Neural progenitor cell (in vitro differentiated cells): ENCODE measurements around the gene GAS1.

Experiments
- CTCF ChIP-seq: fragments of 200-600 bp; sonication (generic); IDR thresholded peaks from 2 replicates; pipeline ENCODE4 v1.5.1; 2017; ENCODE audit warnings: antibody characterized with exemption, mild to moderate bottlenecking
- EZH2 ChIP-seq: fragments of 200-600 bp; sonication (generic); IDR thresholded peaks from 2 replicates; pipeline ENCODE4 v1.6.1; 2017; ENCODE audit warnings: antibody characterized with exemption, mild to moderate bottlenecking, moderate library complexity

DNA sequence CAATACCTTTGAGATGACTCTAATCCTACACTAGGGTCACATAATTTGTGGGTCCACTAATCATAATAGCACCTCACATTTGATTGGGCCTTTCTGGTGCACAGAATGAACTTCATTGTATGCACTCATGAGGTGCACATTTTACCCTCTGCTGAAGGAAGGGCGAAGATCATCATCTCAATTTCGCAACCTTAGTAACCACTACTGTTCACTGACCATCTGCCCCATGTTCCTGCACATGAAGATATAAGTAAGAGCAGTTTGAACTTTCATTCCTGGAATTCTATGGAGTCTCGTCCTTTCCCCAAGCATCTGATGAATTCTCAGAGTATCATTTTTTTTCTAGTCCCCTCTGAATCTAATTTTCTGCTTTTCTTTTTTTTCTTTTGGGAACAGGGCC, 21.2 kb downstream of the GAS1 start:
- TF ChIP-seq CTCF (no peak), EZH2 (no peak)
